OCI-LY1 (cell line): ENCODE measurements around the gene LUZP1.
"Not testable (repeated sequence)": the region's sequence is repeated elsewhere in the genome, so short reads cannot be mapped to it uniquely, and the experiment has no call there.

ENCODE experiments used
- H2AFZ ChIP-seq: fragments of 200-600 bp; sonication (generic), shearing (Covaris generic); 2 replicates; pipeline ENCODE4 v1.6.0; 2014; ENCODE audit warnings: antibody characterized with exemption, mild to moderate bottlenecking, low read length
- H3F3A ChIP-seq: fragments of 200-600 bp; sonication (generic), shearing (Covaris generic); 2 replicates; pipeline ENCODE4 v1.6.0; 2014; ENCODE audit warnings: mild to moderate bottlenecking, antibody characterized with exemption, low read length, moderate library complexity; ENCODE audit not compliant: insufficient read depth
- H3K27ac ChIP-seq: fragments of 200-600 bp; sonication (generic); 2 replicates; pipeline ENCODE4 v1.5.1; 2014; ENCODE audit warnings: low read length, mixed run types, mild to moderate bottlenecking, low read depth; ENCODE audit not compliant: poor library complexity, severe bottlenecking
- H3K27me3 ChIP-seq: fragments of 200-600 bp; sonication (generic); 2 replicates; pipeline ENCODE4 v1.6.0; 2014; ENCODE audit warnings: antibody characterized with exemption, mild to moderate bottlenecking, low read length, moderate library complexity; ENCODE audit not compliant: insufficient read depth
- H3K36me3 ChIP-seq: fragments of 200-600 bp; sonication (generic); 2 replicates; pipeline ENCODE4 v1.6.1; 2014; ENCODE audit warnings: mild to moderate bottlenecking, antibody characterized with exemption, low read length, moderate library complexity, mixed read lengths; ENCODE audit not compliant: insufficient read depth
- H3K4me1 ChIP-seq: fragments of 200-600 bp; sonication (generic); 2 replicates; pipeline ENCODE4 v1.5.1; 2014; ENCODE audit warnings: mild to moderate bottlenecking, low read length, moderate library complexity; ENCODE audit not compliant: insufficient read depth, severe bottlenecking
- H3K4me2 ChIP-seq: fragments of 200-600 bp; sonication (generic), shearing (Covaris generic); 2 replicates; pipeline ENCODE4 v1.6.1; 2014; ENCODE audit warnings: low read length
- H3K4me3 ChIP-seq: fragments of 200-600 bp; sonication (generic); 2 replicates; pipeline ENCODE4 v1.5.1; 2014; ENCODE audit warnings: low read length, low read depth, mild to moderate bottlenecking, mixed read lengths; ENCODE audit not compliant: poor library complexity, severe bottlenecking
- H3K79me2 ChIP-seq: fragments of 200-600 bp; shearing (Covaris generic); 2 replicates; pipeline ENCODE4 v1.6.1; 2016; ENCODE audit warnings: mixed run types, low read length, mixed read lengths; ENCODE audit not compliant: insufficient read depth
- H3K9ac ChIP-seq: fragments of 200-600 bp; sonication (generic), shearing (Covaris generic); 2 replicates; pipeline ENCODE4 v1.6.1; 2014; ENCODE audit warnings: mild to moderate bottlenecking, low read length, mixed read lengths
- H3K9me2 ChIP-seq: fragments of 200-600 bp; sonication (generic), shearing (Covaris generic); 2 replicates; pipeline ENCODE4 v1.6.1; 2014; ENCODE audit warnings: low read depth, mild to moderate bottlenecking, low read length, mixed read lengths
- H3K9me3 ChIP-seq: fragments of 200-600 bp; shearing (Covaris generic); 2 replicates; pipeline ENCODE4 v1.6.1; 2014; ENCODE audit warnings: low read length, mixed read lengths
- H4K20me1 ChIP-seq: fragments of 200-600 bp; sonication (generic), shearing (Covaris generic); 2 replicates; pipeline ENCODE4 v1.6.0; 2016; ENCODE audit warnings: mild to moderate bottlenecking, low read length; ENCODE audit not compliant: insufficient read depth
- CTCF ChIP-seq: fragments of 200-600 bp; sonication (generic), shearing (Covaris generic); IDR thresholded peaks from 2 replicates; pipeline ENCODE4 v1.5.1; 2017; ENCODE audit warnings: mild to moderate bottlenecking, antibody characterized with exemption, low read length, moderate library complexity, mixed read lengths
- EZH2 ChIP-seq: fragments of 200-600 bp; sonication (generic), shearing (Covaris generic); IDR thresholded peaks from 2 replicates; pipeline ENCODE4 v1.8.0; 2017; ENCODE audit warnings: borderline replicate concordance, mixed run types, mild to moderate bottlenecking, antibody characterized with exemption, low read length, moderate library complexity, mixed read lengths

Gene LUZP1

GRCh38 chr1:23194119-23194984 is 25.7 kb upstream of the LUZP1 start:
- H3K36me3 ChIP-seq, result no peaks in the 10 kb centered on the region
- TF ChIP-seq EZH2 (no peak), CTCF (no peak)
- no peaks in the 10 kb centered on the region for H3K4me1 ChIP-seq
- no peak overlapping the region for H3K27ac ChIP-seq
- no peak overlapping the region for H3K9ac ChIP-seq
- H3K9me3 ChIP-seq, result no peaks in the 10 kb centered on the region
- H3K4me2 ChIP-seq, result no peak overlapping the region
- no peaks in the 10 kb centered on the region for H3K79me2 ChIP-seq
- no peaks in the 10 kb centered on the region for H3F3A ChIP-seq
- no peaks in the 10 kb centered on the region for H4K20me1 ChIP-seq
- no peaks in the 10 kb centered on the region for H3K9me2 ChIP-seq
- peaks cover 3% of the 10 kb centered on the region; the same call in 1 of the 2 replicates for H3K27me3 ChIP-seq
- H2AFZ ChIP-seq, result no peak overlapping the region
- no peak overlapping the region for H3K4me3 ChIP-seq

GRCh38 chr1:23193391-23194118 is 24.9 kb upstream of the LUZP1 start:
- Histone ChIP-seq H3K4me3 (no peak overlapping the region), H3K27ac (no peak overlapping the region), H3K9me2 (no peaks in the 10 kb centered on the region), H3K36me3 (no peaks in the 10 kb centered on the region), H3K4me1 (no peaks in the 10 kb centered on the region), H3K4me2 (no peak overlapping the region), H3K9ac (no peak overlapping the region), H3F3A (no peaks in the 10 kb centered on the region), H3K9me3 (no peaks in the 10 kb centered on the region), H2AFZ (no peak overlapping the region), H3K27me3 (peaks cover 3% of the 10 kb centered on the region; the same call in 1 of the 2 replicates), H3K79me2 (no peaks in the 10 kb centered on the region), H4K20me1 (no peaks in the 10 kb centered on the region)
- TF ChIP-seq EZH2, result no peak
- TF ChIP-seq CTCF, result no peak

GRCh38 chr1:23191199-23191598 is 22.5 kb upstream of the LUZP1 start:
- Histone ChIP-seq H3K27ac (no peak overlapping the region), H2AFZ (no peak overlapping the region), H3K9ac (no peak overlapping the region), H3F3A (no peaks in the 10 kb centered on the region), H3K36me3 (no peaks in the 10 kb centered on the region), H3K4me3 (no peak overlapping the region), H3K79me2 (no peaks in the 10 kb centered on the region), H3K9me2 (no peaks in the 10 kb centered on the region), H3K27me3 (peaks cover 3% of the 10 kb centered on the region; the same call in 1 of the 2 replicates), H3K4me1 (no peaks in the 10 kb centered on the region), H4K20me1 (no peaks in the 10 kb centered on the region), H3K4me2 (no peak overlapping the region), H3K9me3 (no peaks in the 10 kb centered on the region)
- TF ChIP-seq EZH2, result no peak
- no peak for TF ChIP-seq CTCF

- not testable (repeated sequence) for H3K79me2 ChIP-seq, H3K4me1 ChIP-seq, H2AFZ ChIP-seq, H3K4me2 ChIP-seq, H3K27ac ChIP-seq, H3K27me3 ChIP-seq, H3K36me3 ChIP-seq, H3K9ac ChIP-seq, H4K20me1 ChIP-seq, H3K9me3 ChIP-seq, H3K4me3 ChIP-seq, H3K9me2 ChIP-seq, H3F3A ChIP-seq
Observed at GRCh38 chr1:23188936-23189452, 20.3 kb upstream of the LUZP1 start.
